Hepatocyte (in vitro differentiated cells): ENCODE data around the gene CBFA2T3. TPM values are rescaled to one million over a fixed set of nuclear protein-coding genes. Genes with fewer than 3 reads are reported as not detected.

Experiments used
- DNase-seq: peaks from one replicate; pipeline ENCODE4 v3.0.0-alpha.2; 2016; ENCODE audit warnings: low spot score
- H2AFZ ChIP-seq: fragments of 200-600 bp; sonication (generic); 2 replicates; pipeline ENCODE4 v1.6.0; 2016; ENCODE audit warnings: antibody characterized with exemption, mild to moderate bottlenecking
- H3K27ac ChIP-seq: fragments of 200-600 bp; sonication (generic); 2 replicates; pipeline ENCODE4 v1.5.1; 2016; ENCODE audit warnings: mild to moderate bottlenecking
- H3K27me3 ChIP-seq: fragments of 200-600 bp; sonication (generic); 2 replicates; pipeline ENCODE4 v1.6.1; 2016
- H3K36me3 ChIP-seq: fragments of 200-600 bp; sonication (generic); replicated peaks from 2 replicates; pipeline ENCODE4 v1.5.1; 2016; ENCODE audit warnings: low read depth; ENCODE audit not compliant: insufficient read depth
- H3K4me1 ChIP-seq: fragments of 200-600 bp; sonication (generic); 2 replicates; pipeline ENCODE4 v1.5.1; 2016; ENCODE audit warnings: mild to moderate bottlenecking, moderate library complexity; ENCODE audit not compliant: insufficient read depth
- H3K4me2 ChIP-seq: fragments of 200-600 bp; sonication (generic); 2 replicates; pipeline ENCODE4 v1.6.0; 2016
- H3K4me3 ChIP-seq: fragments of 200-600 bp; sonication (generic); 2 replicates; pipeline ENCODE4 v1.5.1; 2016; ENCODE audit warnings: mild to moderate bottlenecking
- H3K79me2 ChIP-seq: fragments of 200-600 bp; sonication (generic); 2 replicates; pipeline ENCODE4 v1.6.0; 2017; ENCODE audit warnings: mild to moderate bottlenecking
- H3K9me2 ChIP-seq: fragments of 200-600 bp; sonication (generic); replicated peaks from 2 replicates; pipeline ENCODE4 v1.6.0; 2017; ENCODE audit warnings: mild to moderate bottlenecking; ENCODE audit not compliant: insufficient read depth
- H3K9me3 ChIP-seq: fragments of 200-600 bp; sonication (generic); 2 replicates; pipeline ENCODE4 v1.5.1; 2016; ENCODE audit warnings: low read depth, mild to moderate bottlenecking
- H4K20me1 ChIP-seq: fragments of 200-600 bp; sonication (generic); 2 replicates; pipeline ENCODE4 v1.6.0; 2016; ENCODE audit warnings: mild to moderate bottlenecking; ENCODE audit not compliant: insufficient read depth, poor library complexity, severe bottlenecking
- CTCF ChIP-seq: fragments of 200-600 bp; sonication (generic); IDR thresholded peaks from 2 replicates; pipeline ENCODE4 v1.5.1; 2016; ENCODE audit warnings: antibody characterized with exemption, mild to moderate bottlenecking; ENCODE audit not compliant: poor library complexity
- EZH2 ChIP-seq: fragments of 200-600 bp; sonication (generic); IDR thresholded peaks from 2 replicates; pipeline ENCODE4 v1.6.1; 2016; ENCODE audit warnings: antibody characterized with exemption, mild to moderate bottlenecking, borderline replicate concordance
- EZH2phosphoT487 ChIP-seq: fragments of 200-600 bp; sonication (generic); IDR thresholded peaks from one replicate; pipeline ENCODE4 v1.6.1; 2018; ENCODE audit warnings: antibody characterized with exemption, mild to moderate bottlenecking, low read depth, moderate library complexity; ENCODE audit not compliant: unreplicated experiment, severe bottlenecking
- WGBS: methylation state at CpG from one replicate; pipeline ENCODE4 v1.1.6; 2016; ENCODE audit warnings: low lambda C conversion rate; ENCODE audit errors: missing lambda C conversion rate; 5-methylcytosine and 5-hydroxymethylcytosine counted together
- polyA plus RNA-seq: library from polyadenylated mRNA; unstranded; fragments of >200 nt; fragmentation: Nextera tagmentation; extraction: Ambion mirVana; gene quantifications from 2 replicates; pipeline ENCODE4 v1.2.1, GENCODE V29; 2016
- total RNA-seq: library from RNA; depleted of rRNA; stranded (reverse); fragments of >200 nt; gene quantifications from 2 replicates; pipeline ENCODE4 v1.2.3, GENCODE V29; 2014

Gene CBFA2T3
- total and polyA plus RNA-seq, 2 experiments from 2014 or later = 0.07 to 1.5 TPM

GRCh38 chr16:88838566-88838965, 138.4 kb downstream of the CBFA2T3 start:
- Histone ChIP-seq H3K9me2 (no peaks in the 10 kb centered on the region), H4K20me1 (no peaks in the 10 kb centered on the region), H3K27ac (no peak overlapping the region), H3K9me3 (no peaks in the 10 kb centered on the region), H2AFZ (no peak overlapping the region), H3K79me2 (no peaks in the 10 kb centered on the region), H3K4me1 (no peaks in the 10 kb centered on the region), H3K36me3 (no peaks in the 10 kb centered on the region), H3K4me3 (no peak overlapping the region), H3K27me3 (no peaks in the 10 kb centered on the region), H3K4me2 (no peak overlapping the region)
- WGBS = 96% methylated on average over 19 of the region's 19 CpGs
- TF ChIP-seq CTCF (no peak), EZH2 (no peak), EZH2phosphoT487 (no peak)
- no peak for DNase-seq

- TF ChIP-seq CTCF (no peak), EZH2phosphoT487 (no peak), EZH2 (no peak)
- H4K20me1 ChIP-seq = no peaks in the 10 kb centered on the region
- no peaks in the 10 kb centered on the region for H3K79me2 ChIP-seq
- H3K4me3 ChIP-seq = no peak overlapping the region
- no peaks in the 10 kb centered on the region for H3K9me3 ChIP-seq
- no peak overlapping the region for H2AFZ ChIP-seq
- H3K27ac ChIP-seq = no peak overlapping the region
- 96% methylated on average over 20 of the region's 20 CpGs for WGBS
- DNase-seq = no peak
- H3K9me2 ChIP-seq = no peaks in the 10 kb centered on the region
- no peaks in the 10 kb centered on the region for H3K27me3 ChIP-seq
- H3K4me1 ChIP-seq = no peaks in the 10 kb centered on the region
- no peak overlapping the region for H3K4me2 ChIP-seq
- no peaks in the 10 kb centered on the region for H3K36me3 ChIP-seq
These were observed 139.2 kb downstream of the CBFA2T3 start for GRCh38 chr16:88837806-88838205.

GRCh38 chr16:88836791-88837190, 140.2 kb downstream of the CBFA2T3 start:
- H3K27me3 ChIP-seq = no peaks in the 10 kb centered on the region
- H3K9me2 ChIP-seq = no peaks in the 10 kb centered on the region
- no peaks in the 10 kb centered on the region for H3K9me3 ChIP-seq
- no peaks in the 10 kb centered on the region for H3K4me1 ChIP-seq
- no peak overlapping the region for H3K27ac ChIP-seq
- H3K79me2 ChIP-seq = no peaks in the 10 kb centered on the region
- no peak for DNase-seq
- H4K20me1 ChIP-seq = no peaks in the 10 kb centered on the region
- no peak overlapping the region for H3K4me2 ChIP-seq
- no peak overlapping the region for H2AFZ ChIP-seq
- 94% methylated on average over 17 of the region's 17 CpGs for WGBS
- H3K4me3 ChIP-seq = no peak overlapping the region
- TF ChIP-seq EZH2phosphoT487 = no peak
- TF ChIP-seq CTCF = no peak
- no peak for TF ChIP-seq EZH2
- no peaks in the 10 kb centered on the region for H3K36me3 ChIP-seq

- WGBS = over 99% methylated on average over 29 of the region's 33 CpGs
- Histone ChIP-seq H3K79me2 (no peaks in the 10 kb centered on the region), H3K36me3 (no peaks in the 10 kb centered on the region), H3K4me1 (no peaks in the 10 kb centered on the region), H3K4me3 (no peak overlapping the region), H3K27me3 (no peaks in the 10 kb centered on the region), H4K20me1 (no peaks in the 10 kb centered on the region), H3K9me3 (no peaks in the 10 kb centered on the region), H2AFZ (no peak overlapping the region), H3K9me2 (no peaks in the 10 kb centered on the region), H3K27ac (no peak overlapping the region), H3K4me2 (no peak overlapping the region)
- TF ChIP-seq EZH2phosphoT487 = no peak
- TF ChIP-seq EZH2 = no peak
- TF ChIP-seq CTCF = no peak
- DNase-seq = no peak
These were observed 141.2 kb downstream of the CBFA2T3 start for GRCh38 chr16:88835818-88836217.
